ENCODE data around the gene RAD54L2. TPM values are rescaled to one million over a fixed set of nuclear protein-coding genes. Genes with fewer than 3 reads are reported as not detected.
"Not testable (repeated sequence)": the region's sequence is repeated elsewhere in the genome, so short reads cannot be mapped to it uniquely, and the experiment has no call there.

The RAD54L2 gene
- total and polyA plus RNA-seq, 2 of the 8 experiments (the other 6 are each of a cell fraction or from before 2014, with no cell fraction given): 8.2 to 35.2 TPM

DNA sequence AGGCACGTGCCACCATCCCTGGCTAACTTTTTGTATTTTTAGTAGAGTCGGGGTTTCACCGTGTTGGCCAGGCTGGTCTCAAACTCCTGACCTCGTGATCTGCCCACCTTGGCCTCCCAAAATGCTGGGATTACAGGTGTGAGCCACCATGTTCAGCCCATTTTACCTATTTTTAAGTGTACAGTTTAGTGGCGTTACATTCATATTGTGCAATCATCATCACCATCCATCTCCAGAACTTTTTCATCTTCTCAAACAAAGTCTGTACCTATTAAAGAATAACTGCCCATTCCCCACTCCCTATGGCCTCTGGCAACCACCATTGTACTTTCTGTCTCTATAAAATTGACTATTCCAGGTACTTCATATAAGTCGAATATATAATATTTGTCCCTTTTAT is 13.6 kb upstream of the RAD54L2 start:
- H3K4ac ChIP-seq (replicated peaks; ENCODE audit: insufficient read length, low read depth, low read length); H3K27ac ChIP-seq (ENCODE audit: low read depth, low read length); H2AK5ac ChIP-seq (ENCODE audit: low read depth, low read length); H2AFZ ChIP-seq (ENCODE audit: low read length); H2BK12ac ChIP-seq (ENCODE audit: low read depth, low read length); H4K91ac ChIP-seq (replicated peaks; ENCODE audit: insufficient read length, low read length); H3K18ac ChIP-seq (ENCODE audit: extremely low read depth, low read length); H2BK20ac ChIP-seq (ENCODE audit: low read length); H3K79me2 ChIP-seq (ENCODE audit: control insufficient read depth in 1 of 2, insufficient read depth in 2 of 2, low read length in 2 of 2); H4K8ac ChIP-seq (ENCODE audit: extremely low read depth, insufficient read depth, low read length); H3K9me3 ChIP-seq (ENCODE audit: insufficient read depth in 2 of 2, low read depth in 1 of 2, low read length in 1 of 2); H2BK15ac ChIP-seq (ENCODE audit: low read length); H4K20me1 ChIP-seq (replicated peaks in 1 of 2; ENCODE audit: control insufficient read depth in 1 of 2, insufficient read depth in 2 of 2, low read length in 2 of 2); H3K4me3 ChIP-seq (ENCODE audit: extremely low read depth in 1 of 4, insufficient read depth in 2 of 4, low read depth in 3 of 4, low read length in 4 of 4); H3K4me2 ChIP-seq (ENCODE audit: insufficient read depth in 1 of 2, low read depth in 2 of 2, low read length in 2 of 2); H3K56ac ChIP-seq (replicated peaks; ENCODE audit: insufficient read length, low read depth, low read length); H2BK120ac ChIP-seq (replicated peaks; ENCODE audit: low read depth, low read length); H4K5ac ChIP-seq (ENCODE audit: insufficient read length, low read depth, low read length); FAIRE-seq; H3K14ac ChIP-seq (ENCODE audit: insufficient read length); H3K4me1 ChIP-seq (replicated peaks in 1 of 4; ENCODE audit: control insufficient read depth in 3 of 4, insufficient read depth in 4 of 4, low read length in 3 of 4); H3K27me3 ChIP-seq (replicated peaks in 1 of 4; ENCODE audit: control insufficient read depth in 3 of 4, extremely low read depth in 1 of 4, insufficient read depth in 3 of 4, low read length in 3 of 4); H3K23ac ChIP-seq (ENCODE audit: insufficient read length); DNase-seq (ENCODE audit: low read depth in 1 of 2, low spot score in 2 of 2); POLR2A ChIA-PET (ENCODE audit: partially characterized antibody); H3K36me3 ChIP-seq (ENCODE audit: control insufficient read depth in 2 of 4, insufficient read depth in 4 of 4, low read length in 3 of 4); H3K79me1 ChIP-seq (ENCODE audit: low read depth, low read length); H2BK5ac ChIP-seq (ENCODE audit: low read depth, low read length); H3K9ac ChIP-seq (replicated peaks in 1 of 4; ENCODE audit: extremely low read depth in 1 of 4, low read depth in 3 of 4, low read length in 3 of 4); H3K23me2 ChIP-seq (ENCODE audit: low read depth, low read length): not testable (repeated sequence)
- WGBS, 2 experiments (ENCODE audit: extremely low coverage in 1 of 2, insufficient coverage in 1 of 2, insufficient read length in 1 of 2, insufficient replicate concordance in 2 of 2, low coverage in 1 of 2, low lambda C conversion rate in 2 of 2, missing lambda C conversion rate in 1 of 2): 91% methylated on average over 4 of the region's 6 CpGs; no CpG with 5 or more reads in 1 of the 2 experiments
- CTCF ChIA-PET (ENCODE audit: partially characterized antibody): interaction anchor here (3.9 kb wide), 1 partner anchor 23 kb away, joined by 11 read pairs; no protein-coding TSS in a partner anchor
